ENCODE data around the gene MRPL47. TPM values are rescaled to one million over a fixed set of nuclear protein-coding genes. Genes with fewer than 3 reads are reported as not detected.

The MRPL47 gene
- total and polyA plus RNA-seq, 2 of the 13 experiments (the other 11 are each of a cell fraction or from before 2014, with no cell fraction given), result 36.1 to 83.8 TPM

DNA sequence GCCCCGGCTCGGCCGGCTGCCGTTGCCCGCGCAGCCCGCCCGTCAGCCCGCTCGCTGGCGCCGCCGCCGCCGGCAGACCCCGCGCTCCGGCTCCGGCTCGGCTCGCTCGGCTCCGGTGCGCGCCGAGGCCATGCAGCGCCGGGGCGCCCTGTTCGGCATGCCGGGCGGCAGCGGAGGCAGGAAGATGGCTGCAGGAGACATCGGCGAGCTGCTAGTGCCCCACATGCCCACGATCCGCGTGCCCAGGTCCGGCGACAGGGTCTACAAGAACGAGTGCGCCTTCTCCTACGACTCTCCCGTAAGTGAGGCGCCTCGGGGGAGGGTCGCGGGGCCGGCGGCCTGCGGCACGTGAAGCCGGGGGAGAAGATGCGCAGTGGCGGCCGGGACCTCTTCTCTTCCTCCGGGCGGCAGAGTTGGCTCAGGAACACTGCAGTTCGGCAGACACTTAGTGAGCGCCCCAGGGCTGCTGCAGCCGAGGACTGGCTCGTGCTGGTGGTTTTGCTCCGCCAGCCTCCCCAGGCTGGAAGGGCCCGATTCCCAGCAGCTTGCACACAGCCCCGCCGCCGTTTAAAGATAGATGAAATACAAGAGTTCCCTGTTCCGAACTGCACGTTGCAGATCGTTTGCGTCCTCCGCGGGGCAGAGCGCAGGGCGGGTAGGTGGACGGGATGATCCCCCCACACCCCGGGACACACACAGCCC, 48.8 kb upstream of the MRPL47 start (continued):
- TF ChIP-seq GATAD2A (CRISPR knock-in tag; IDR thresholded peaks at IDR 0.05), result peak; percentile 17; the same call in 1 of the 2 replicates
- TF ChIP-seq, protein P1, sequence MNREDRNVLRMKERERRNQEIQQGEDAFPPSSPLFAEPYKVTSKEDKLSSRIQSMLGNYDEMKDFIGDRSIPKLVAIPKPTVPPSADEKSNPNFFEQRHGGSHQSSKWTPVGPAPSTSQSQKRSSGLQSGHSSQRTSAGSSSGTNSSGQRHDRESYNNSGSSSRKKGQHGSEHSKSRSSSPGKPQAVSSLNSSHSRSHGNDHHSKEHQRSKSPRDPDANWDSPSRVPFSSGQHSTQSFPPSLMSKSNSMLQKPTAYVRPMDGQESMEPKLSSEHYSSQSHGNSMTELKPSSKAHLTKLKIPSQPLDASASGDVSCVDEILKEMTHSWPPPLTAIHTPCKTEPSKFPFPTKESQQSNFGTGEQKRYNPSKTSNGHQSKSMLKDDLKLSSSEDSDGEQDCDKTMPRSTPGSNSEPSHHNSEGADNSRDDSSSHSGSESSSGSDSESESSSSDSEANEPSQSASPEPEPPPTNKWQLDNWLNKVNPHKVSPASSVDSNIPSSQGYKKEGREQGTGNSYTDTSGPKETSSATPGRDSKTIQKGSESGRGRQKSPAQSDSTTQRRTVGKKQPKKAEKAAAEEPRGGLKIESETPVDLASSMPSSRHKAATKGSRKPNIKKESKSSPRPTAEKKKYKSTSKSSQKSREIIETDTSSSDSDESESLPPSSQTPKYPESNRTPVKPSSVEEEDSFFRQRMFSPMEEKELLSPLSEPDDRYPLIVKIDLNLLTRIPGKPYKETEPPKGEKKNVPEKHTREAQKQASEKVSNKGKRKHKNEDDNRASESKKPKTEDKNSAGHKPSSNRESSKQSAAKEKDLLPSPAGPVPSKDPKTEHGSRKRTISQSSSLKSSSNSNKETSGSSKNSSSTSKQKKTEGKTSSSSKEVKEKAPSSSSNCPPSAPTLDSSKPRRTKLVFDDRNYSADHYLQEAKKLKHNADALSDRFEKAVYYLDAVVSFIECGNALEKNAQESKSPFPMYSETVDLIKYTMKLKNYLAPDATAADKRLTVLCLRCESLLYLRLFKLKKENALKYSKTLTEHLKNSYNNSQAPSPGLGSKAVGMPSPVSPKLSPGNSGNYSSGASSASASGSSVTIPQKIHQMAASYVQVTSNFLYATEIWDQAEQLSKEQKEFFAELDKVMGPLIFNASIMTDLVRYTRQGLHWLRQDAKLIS (CRISPR knock-in tag; IDR thresholded peaks at IDR 0.05), result no peak
- TF ChIP-seq, protein P2, sequence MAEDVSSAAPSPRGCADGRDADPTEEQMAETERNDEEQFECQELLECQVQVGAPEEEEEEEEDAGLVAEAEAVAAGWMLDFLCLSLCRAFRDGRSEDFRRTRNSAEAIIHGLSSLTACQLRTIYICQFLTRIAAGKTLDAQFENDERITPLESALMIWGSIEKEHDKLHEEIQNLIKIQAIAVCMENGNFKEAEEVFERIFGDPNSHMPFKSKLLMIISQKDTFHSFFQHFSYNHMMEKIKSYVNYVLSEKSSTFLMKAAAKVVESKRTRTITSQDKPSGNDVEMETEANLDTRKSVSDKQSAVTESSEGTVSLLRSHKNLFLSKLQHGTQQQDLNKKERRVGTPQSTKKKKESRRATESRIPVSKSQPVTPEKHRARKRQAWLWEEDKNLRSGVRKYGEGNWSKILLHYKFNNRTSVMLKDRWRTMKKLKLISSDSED (CRISPR knock-in tag; IDR thresholded peaks at IDR 0.05), result no peak
- TF ChIP-seq, protein P3, sequence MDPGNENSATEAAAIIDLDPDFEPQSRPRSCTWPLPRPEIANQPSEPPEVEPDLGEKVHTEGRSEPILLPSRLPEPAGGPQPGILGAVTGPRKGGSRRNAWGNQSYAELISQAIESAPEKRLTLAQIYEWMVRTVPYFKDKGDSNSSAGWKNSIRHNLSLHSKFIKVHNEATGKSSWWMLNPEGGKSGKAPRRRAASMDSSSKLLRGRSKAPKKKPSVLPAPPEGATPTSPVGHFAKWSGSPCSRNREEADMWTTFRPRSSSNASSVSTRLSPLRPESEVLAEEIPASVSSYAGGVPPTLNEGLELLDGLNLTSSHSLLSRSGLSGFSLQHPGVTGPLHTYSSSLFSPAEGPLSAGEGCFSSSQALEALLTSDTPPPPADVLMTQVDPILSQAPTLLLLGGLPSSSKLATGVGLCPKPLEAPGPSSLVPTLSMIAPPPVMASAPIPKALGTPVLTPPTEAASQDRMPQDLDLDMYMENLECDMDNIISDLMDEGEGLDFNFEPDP (CRISPR knock-in tag; conservative IDR thresholded peaks at IDR 0.05), result no peak
- no peak for TF ChIP-seq ZNF432 (CRISPR knock-in tag; IDR thresholded peaks at IDR 0.05; ENCODE audit: borderline replicate concordance)
- TF ChIP-seq, protein P4, sequence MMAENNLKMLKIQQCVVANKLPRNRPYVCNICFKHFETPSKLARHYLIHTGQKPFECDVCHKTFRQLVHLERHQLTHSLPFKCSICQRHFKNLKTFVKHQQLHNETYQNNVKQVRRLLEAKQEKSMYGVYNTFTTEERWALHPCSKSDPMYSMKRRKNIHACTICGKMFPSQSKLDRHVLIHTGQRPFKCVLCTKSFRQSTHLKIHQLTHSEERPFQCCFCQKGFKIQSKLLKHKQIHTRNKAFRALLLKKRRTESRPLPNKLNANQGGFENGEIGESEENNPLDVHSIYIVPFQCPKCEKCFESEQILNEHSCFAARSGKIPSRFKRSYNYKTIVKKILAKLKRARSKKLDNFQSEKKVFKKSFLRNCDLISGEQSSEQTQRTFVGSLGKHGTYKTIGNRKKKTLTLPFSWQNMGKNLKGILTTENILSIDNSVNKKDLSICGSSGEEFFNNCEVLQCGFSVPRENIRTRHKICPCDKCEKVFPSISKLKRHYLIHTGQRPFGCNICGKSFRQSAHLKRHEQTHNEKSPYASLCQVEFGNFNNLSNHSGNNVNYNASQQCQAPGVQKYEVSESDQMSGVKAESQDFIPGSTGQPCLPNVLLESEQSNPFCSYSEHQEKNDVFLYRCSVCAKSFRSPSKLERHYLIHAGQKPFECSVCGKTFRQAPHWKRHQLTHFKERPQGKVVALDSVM (CRISPR knock-in tag; IDR thresholded peaks at IDR 0.05), result no peak
- no peak for TF ChIP-seq ZNF530 (CRISPR knock-in tag; IDR thresholded peaks at IDR 0.05; ENCODE audit: low read depth)
- TF ChIP-seq FOXK1 (CRISPR knock-in tag; IDR thresholded peaks at IDR 0.05; ENCODE audit: borderline replicate concordance, low read depth), result no peak
- TF ChIP-seq ZNF337 (CRISPR knock-in tag; IDR thresholded peaks at IDR 0.05; ENCODE audit: borderline replicate concordance, low read depth), result no peak
- TF ChIP-seq GFI1 (CRISPR knock-in tag; IDR thresholded peaks at IDR 0.05; ENCODE audit: borderline replicate concordance), result no peak
- TF ChIP-seq ZNF207 (IDR thresholded peaks at IDR 0.05; ENCODE audit: borderline replicate concordance), result no peak
- no peak for TF ChIP-seq ZSCAN12 (CRISPR knock-in tag; IDR thresholded peaks at IDR 0.05)
- TF ChIP-seq, protein P5, sequence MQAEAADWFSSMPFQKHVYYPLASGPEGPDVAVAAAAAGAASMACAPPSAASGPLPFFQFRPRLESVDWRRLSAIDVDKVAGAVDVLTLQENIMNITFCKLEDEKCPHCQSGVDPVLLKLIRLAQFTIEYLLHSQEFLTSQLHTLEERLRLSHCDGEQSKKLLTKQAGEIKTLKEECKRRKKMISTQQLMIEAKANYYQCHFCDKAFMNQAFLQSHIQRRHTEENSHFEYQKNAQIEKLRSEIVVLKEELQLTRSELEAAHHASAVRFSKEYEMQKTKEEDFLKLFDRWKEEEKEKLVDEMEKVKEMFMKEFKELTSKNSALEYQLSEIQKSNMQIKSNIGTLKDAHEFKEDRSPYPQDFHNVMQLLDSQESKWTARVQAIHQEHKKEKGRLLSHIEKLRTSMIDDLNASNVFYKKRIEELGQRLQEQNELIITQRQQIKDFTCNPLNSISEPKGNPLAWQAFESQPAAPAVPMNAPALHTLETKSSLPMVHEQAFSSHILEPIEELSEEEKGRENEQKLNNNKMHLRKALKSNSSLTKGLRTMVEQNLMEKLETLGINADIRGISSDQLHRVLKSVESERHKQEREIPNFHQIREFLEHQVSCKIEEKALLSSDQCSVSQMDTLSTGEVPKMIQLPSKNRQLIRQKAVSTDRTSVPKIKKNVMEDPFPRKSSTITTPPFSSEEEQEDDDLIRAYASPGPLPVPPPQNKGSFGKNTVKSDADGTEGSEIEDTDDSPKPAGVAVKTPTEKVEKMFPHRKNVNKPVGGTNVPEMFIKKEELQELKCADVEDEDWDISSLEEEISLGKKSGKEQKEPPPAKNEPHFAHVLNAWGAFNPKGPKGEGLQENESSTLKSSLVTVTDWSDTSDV (CRISPR knock-in tag; IDR thresholded peaks at IDR 0.05), result no peak
- no peak for TF ChIP-seq ZNF10 (CRISPR knock-in tag; IDR thresholded peaks at IDR 0.05; ENCODE audit: borderline replicate concordance, low read depth)
- 0 out of 2 replicates have a peak, but pooled peaks have one; percentile 13 for TF ChIP-seq ZMYM4 (CRISPR knock-in tag; IDR thresholded peaks at IDR 0.05)
- TF ChIP-seq RAD21 (CRISPR knock-in tag; IDR thresholded peaks at IDR 0.05), result peak; percentile 35; the same call in 1 of the 2 replicates
- TF ChIP-seq HES4 (CRISPR knock-in tag; IDR thresholded peaks at IDR 0.05; ENCODE audit: borderline replicate concordance), result peak; percentile 16; the same call in 1 of the 2 replicates
